ENCODE data around the gene SYCE3. TPM values are rescaled to one million over a fixed set of nuclear protein-coding genes. Genes with fewer than 3 reads are reported as not detected.
A peak's percentile ranks its signal among the peaks of the same experiment; 100 is the strongest.

Gene SYCE3
- total RNA-seq, 1 donor from 2014 or later: not detected

DNA sequence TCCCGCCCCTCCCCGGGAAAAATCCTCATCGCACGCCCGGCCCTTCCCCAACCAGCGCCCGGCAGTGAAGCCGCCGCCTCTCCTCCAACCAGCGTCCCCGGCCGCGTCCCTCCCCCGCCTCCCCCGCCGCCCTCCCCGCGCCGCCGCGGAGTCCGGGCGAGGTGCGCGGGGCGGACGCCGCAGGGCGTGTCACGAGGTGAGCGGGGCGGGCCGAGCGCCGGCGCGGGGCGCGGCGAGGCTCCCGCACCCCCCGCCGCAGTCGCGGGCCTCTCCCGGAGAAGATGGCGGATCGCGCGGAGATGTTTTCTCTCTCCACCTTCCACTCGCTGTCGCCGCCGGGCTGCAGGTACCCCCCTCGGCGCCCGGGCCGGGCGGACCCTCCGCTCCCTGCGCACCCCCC lies 37.8 kb upstream of the SYCE3 start, which contains the start of gene MAPK8IP2:
Gene MAPK8IP2, plus strand, starts transcription at position 256 of the 400 bp plus-strand sequence. Its CDS starts 26 bp downstream, at position 282.
- no peak for DNase-seq (ENCODE audit: low read depth)

DNA sequence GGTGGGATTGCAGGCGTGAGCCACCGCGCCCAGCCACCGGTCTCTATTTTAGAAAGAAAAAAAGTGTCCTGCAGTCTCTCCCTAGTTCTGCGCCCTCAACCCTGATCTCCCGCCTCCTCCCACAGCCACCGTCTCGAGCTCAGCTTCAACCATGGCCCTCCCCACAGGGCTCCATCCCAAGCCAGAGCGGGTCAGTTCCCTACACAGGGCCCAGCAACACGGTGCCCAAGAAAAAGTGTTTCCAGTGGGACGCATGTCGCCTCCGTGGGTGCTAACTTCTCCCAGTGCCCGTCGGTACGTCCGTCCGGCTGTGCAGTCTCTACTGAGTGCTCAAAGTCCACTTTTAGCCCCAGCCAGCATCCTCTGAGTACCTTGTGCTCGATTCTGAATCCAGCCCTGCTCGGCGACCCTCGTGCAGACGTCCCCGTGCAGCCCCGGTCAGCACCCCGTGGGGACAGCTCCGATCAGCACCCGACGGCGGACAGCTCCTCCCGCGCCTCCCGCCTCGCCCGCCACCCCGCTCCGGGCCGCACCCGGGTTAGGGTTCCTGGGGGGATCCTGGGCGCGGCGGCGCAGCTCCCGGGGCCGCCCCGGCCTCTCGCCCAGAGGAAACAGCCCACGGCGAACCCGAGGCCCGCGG lies 37.2 kb upstream of the SYCE3 start:
- DNase-seq (ENCODE audit: low read depth): no peak

DNA sequence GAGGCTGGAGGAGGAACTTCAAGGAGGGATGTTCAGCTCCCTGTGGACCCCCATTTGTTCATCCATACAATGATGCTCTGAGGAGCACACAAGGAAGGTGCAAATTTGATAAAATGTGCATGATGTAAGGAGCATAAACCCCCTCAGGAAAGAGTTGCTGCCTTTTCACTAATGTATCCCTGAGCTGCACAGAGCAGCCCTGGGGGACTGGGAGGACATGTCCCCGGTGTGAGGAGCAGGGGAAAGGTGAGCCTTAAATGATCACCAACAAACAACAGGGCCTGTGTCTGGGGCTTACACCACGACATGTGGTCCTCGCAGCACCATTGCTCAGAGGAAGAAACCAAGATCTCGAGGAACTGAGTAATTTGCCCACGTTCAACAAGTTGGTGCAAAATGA lies 34.4 kb upstream of the SYCE3 start:
- no peak for DNase-seq (ENCODE audit: low read depth)

DNA sequence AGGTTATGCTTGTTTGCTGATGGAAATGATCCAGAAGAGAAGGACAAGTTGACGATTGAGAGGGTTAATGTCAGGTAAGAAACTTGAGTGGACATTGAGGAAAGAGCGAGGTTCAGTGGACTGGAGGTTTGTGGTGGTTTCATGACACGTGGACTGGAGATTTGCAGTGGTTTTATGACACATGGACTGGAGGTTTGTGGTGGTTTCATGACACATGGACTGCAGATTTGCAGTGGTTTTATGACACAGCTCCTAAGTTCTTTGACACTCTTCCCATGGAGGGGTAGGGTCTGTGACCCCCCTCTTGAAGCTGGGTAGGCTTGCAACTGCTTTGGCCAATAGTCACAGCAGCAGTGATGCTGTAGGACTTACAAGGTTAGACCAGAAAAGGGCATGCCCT lies 32.5 kb upstream of the SYCE3 start:
- peak; percentile 17 for DNase-seq (ENCODE audit: low read depth)

DNA sequence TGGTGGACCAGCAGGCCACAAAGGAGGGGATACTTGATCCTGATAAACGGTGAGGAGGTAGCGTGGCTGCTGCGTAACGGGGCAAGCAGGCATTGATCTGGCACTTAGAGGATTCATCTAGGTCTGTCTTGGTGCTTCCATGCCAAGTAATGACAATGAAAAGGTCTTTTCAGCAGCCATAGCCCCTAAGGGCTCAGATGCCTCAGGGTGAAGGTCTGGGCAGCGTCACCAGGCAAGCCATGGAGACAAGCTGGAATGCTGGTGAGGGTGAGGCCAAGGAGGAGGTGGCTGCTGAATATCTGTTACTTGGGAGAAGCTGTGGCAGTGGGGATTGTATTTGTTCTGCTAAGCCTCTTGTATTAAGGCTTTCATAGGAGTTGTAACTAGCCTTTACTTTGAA lies 24.7 kb upstream of the SYCE3 start:
- no peak for DNase-seq (ENCODE audit: low read depth)

DNA sequence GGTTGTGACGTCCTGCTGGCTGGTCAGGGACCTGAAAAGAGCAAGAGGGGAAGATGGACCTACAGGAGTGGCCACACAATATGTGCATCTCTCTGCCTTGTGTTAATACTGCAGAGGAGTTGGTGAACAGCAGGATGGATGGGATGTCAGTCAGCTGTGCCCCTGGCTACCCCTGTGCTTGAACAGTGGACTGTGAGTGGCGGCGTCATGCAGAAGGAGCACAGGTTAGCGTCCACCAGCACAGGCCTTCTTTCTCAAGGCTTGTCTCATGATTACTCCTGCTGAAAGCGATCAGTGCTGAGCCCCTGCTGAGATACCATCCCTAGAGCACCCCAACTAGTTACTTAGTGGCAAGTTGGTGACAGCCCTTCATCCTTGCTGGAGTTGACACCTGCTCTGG lies 23.7 kb upstream of the SYCE3 start:
- no peak for DNase-seq (ENCODE audit: low read depth)

DNA sequence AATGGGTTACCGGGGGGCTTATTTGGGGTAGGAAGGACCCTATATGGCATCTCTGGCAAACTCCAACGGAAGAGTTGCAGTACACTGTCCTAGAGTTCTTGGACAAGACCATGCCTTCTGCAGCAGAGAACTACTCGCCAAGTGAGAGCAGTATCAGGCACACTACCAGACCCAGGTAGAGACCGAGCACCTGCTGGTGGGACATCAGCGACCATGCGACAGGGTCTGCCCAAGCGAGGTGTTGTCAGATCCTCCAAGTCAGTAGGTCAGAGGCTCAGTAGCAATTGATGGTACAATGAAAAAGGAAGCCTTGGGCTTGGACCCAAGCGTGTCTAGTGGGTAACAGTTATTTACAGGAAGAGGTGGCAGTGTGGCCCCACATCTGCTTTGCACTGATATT lies 23.1 kb upstream of the SYCE3 start:
- no peak for DNase-seq (ENCODE audit: low read depth)

DNA sequence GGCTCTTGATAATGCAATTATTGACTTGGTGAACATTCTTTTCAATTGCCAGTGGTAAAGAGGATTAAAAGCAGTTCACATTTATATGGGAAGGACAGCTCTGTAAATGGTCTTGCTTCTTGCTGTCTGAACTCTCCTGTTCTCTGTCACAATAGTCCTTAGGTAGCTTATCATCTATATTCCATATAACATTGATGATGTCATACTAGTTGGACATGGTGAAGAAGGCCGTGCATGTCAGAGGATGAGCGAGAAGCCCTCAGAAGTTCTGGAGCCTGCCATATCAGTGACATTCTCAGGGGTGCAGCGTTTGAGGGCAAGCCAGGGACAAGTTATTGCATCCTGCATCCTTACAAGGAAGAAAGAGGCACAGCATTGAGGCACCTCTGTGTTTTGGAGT lies 22.5 kb upstream of the SYCE3 start:
- DNase-seq (ENCODE audit: low read depth): no peak

DNA sequence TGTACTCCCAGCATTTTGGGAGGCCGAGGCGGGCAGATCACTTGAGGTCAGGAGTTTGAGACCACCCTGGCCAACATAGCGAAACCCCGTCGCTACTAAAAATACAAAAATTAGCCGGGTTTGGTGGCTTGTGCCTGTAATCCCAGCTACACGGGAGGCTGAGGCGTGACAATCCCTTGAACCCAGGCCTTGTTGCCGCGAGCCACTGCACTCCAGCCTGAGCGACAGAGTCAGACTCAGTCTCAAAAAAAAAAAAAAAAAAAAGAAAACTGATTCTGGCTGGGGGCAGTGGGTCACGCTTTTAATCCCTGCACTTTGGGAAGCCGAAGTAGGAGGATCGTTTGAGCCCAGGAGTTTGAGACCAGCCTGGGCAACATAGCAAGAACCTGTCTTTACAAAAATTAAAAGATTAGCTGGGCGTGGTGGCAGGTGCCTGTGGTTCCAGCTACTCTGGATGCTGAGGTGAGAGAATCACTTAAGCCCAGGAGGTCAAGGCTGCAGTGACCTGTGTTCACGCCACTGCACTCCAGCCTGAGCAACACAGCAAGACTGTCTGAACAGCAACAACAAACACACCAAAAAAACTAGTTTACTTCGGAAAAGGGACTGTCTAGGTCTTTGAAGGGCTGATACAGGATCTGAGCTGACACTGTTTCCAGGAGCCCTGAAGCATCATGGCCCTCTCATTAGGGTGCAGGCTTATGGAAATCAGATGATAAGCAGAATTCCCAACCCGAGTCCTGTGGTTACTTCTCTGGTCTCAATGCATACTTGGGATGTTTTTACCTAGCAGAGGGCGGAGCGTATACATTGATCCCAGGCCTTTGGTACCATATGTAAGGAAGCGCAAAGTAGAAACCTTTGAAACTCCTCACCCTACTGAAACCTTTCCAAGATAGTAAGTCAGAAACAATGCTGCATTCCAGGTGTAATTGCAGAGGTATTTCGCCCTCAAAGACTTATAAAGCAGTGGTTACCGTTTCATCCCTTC lies 21.7 kb upstream of the SYCE3 start:
- no peak for DNase-seq (ENCODE audit: low read depth)

DNA sequence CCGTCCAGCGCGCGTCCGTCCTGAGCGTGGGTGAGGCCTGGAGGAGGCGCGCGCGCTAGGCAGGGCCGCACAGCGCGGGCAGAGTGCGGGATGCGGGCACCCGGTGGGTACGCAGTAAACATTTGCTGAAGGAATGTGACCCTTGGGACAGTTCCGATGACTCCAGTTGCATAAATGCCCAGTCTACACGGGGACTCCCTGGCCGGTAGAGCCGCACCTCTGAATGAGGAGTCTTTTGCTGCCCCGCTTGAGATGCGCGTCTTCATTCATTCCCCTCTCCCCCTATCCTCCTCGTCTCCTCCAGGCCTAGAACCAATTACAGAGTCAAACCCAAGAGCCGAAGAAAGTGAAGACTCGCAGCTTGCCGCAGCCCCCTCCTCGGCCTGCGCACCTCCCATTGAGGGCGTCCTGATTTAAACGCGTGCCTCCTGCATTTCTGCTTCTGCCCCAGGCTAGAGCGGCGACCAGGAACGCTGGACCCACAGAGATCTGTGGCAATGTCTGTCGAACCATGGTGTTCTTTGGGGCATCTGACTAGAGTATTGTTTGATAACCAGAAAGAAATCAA lies 20.7 kb upstream of the SYCE3 start:
- DNase-seq (ENCODE audit: low read depth): no peak

DNA sequence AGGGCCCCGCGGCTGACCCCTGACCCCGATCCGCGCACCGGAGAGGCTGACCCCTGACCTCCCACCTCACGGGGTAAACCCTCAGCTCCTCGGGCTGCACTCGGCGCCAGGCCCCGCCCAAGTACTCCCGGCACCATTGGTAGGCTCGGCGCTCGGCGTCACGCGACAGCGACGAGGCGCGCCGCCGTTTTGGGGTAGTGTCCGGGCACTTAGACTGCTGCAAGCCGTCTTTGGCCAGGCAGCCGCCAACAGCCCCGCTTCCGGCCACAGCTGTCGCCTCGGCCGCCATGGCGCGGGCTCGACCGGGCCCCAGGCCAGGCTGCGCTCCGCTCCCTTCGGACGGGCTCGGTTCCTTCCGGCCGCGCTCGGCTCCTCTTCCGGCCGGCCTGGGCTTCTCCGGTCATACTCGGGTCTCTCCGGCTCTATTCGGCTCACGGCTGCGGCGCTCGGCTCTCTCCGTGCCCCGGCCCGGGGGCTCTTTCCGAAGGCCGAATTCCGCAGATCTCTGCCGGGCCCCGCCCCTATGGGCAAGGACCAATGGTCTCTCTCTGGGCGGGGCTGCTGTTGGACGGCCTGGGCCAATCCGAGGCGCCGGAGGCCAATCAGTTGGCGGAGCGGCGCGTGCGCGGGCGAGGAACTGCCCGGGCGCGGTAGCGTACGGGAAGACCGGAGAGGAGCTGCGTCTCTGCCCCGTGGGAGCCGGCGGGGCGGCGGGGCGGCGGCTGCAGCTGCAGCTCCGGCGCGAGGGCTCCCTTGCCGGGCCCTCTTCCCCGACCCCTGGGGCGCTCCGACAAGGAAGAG lies 20.0 kb upstream of the SYCE3 start, which contains the start of gene CHKB:
Gene CHKB, minus strand, starts transcription at position 357 of the 801 bp plus-strand sequence. Its CDS starts 68 bp downstream, at position 289.
- peak; percentile 89 for DNase-seq (ENCODE audit: low read depth)

DNA sequence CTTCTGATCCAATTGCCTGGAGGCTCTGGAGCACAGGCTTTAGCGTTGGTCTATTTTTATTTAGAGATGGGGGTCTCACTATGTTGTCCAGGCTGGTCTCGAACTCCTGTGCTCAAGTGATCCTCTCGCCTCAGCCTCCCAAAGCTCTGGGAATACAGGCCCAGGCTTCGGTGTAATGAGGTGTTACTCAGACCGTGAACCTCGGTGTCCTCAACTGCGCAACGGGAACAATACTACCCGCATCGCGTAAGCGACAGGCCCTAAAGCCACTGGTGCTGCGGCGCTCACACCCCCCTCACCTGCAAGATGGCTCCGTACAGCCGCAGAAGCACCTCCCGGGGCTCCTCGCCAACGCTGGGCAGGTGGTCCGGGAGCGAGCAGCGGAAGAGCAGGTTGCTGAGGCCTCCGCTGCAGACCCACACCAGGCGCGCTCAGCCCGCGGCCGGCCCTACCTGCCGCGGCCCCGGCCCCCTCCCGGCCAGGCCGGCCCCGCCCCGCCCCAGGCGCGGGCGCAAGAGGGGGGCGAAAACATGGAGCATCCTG lies 19.3 kb upstream of the SYCE3 start:
- no peak for DNase-seq (ENCODE audit: low read depth)

DNA sequence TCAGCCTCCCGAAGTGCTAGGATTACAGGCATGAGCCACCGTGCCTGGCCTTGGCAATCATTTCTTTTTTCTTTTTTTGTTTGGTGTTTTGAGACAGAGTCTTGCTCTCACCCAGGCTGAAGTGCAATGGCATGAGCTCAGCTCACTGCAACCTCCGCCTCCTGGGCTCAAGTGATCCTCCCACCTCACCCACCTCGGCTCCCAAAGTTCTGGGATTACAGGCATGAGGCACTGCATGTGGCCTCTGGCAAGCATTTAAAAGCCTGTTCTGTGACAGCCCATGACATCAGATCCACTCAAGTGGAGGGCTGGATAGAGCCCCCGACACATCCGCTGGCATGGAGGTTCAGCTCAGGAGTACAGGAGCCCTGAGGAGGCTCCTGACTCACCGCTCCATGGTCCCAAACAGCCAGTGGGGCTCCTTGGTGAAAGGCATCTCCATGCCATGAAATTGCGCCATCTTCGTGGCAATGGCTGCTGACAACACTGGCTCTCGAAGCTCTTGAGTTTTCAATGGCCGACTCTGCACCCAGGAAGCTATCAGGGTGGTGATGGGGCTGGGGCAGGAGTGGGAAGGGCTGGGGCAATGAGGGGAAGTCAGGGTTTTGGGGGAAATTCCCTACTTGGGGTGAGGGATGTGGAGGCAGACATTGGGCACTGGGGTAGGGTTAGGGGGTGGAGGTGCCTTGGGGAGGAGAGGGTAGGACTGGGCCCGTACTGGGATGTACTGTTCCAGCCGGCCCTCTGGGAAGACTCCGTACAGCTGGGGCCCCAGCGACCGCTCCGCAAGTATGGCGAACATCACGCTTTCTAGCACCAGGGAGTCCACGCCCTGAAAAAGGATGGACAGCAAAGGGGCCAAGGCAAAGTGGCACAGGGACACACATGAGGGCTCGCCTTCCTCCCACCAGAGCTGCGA lies 18.6 kb upstream of the SYCE3 start:
- no peak for DNase-seq (ENCODE audit: low read depth)

DNA sequence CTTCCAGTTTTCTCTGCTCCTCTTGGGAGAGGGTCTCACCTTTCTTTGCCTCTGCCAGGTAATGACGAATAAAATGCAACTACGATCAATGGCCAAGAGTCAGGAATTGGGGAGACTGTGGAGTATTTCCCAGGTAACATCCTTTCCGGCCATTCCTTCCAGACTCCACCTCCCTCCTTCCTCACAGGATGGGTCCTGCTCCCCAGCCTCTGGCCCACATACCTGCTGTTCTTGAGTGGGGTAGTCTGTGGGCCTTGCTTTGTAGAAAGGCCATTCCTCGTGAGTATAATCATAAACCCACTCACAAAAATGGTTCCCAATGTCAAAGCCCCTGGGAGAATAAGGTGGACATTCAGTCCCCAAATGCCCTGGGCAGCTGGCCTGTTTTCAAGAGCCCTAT lies 17.0 kb upstream of the SYCE3 start:
- DNase-seq (ENCODE audit: low read depth): no peak

DNA sequence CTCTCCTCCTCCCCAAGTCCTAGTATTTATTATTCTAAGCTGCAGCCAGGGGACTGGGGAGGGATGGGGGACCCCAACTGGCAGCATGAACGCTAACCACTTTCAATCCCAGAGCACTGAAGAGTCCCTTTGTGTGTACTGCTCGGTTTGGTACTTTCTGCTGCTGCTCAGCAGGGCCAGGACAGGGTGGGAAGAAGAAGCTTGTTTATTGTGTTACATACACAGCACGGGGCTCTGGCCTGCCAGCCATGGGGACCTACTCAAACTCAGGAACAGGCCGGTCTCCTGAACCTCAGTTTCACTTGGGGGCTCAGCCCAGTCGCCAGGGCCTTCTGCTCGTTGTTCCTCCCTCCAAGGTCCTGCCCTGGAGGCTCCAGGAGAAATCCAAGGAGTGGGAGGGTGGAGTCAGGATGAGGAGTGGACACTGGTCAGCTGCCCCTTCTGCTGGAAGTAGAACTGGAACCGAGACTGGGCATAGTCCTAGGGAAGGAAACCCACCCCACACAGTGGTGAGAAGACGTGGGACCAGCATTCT lies 16.1 kb upstream of the SYCE3 start:
- DNase-seq (ENCODE audit: low read depth): no peak

DNA sequence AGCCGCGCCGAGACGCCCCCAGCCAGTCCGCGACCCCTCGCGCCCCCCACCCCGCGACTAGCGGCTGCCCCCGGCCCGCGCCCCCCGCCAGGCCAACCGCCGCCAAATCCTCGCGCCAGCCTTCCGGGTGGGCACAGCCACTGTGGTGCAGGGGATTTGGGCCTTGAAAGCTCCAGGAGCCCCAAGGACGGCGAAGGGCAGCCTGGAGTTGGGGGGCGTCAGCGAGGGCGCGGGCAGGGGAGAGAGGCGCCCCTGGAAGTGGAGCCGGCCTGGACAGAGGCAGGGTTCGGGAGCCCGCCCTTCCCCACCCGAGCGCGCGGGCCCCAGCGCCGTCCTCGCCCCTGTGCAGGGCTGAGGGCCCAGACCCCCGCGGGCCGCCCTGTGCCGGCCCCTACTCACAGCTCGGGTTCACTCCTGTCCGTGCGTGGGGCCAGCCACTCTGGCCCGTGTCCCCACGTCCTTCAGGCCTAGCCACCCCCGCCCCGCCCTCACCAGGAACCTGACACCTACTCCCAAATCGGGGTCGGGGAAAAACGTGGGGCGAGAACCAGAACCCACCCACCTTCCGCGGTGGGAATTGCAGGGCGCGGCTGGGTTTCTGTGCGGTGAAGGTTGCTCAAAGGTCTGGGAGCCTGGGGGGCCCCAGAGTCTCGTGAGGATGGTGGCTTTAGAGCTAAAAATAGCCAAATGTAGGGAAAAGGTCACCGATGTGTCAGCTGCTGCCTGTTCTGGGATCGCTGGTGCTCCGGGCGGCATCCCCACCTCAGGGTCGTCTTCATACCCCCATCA lies 15.5 kb upstream of the SYCE3 start, which contains the start of gene CPT1B:
Gene CPT1B, minus strand, starts transcription at position 441 of the 789 bp plus-strand sequence. CDS start 512 bp downstream, outside the sequence.
- DNase-seq (ENCODE audit: low read depth): no peak

DNA sequence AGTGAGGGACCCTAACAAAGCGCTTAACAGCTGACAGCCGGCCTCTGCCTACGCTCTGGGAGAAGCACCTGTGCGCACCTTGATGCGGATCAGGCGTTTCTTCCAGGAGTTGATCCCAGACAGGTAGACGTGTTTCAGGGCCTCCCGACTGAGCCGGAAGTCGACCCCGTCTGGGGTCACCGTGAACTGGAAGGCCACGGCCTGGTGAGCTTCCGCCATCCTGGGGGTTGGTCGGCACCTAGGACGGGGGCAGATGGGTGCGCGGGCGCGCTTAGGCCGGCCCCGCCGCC lies 14.9 kb upstream of the SYCE3 start:
- no peak for DNase-seq (ENCODE audit: low read depth)

DNA sequence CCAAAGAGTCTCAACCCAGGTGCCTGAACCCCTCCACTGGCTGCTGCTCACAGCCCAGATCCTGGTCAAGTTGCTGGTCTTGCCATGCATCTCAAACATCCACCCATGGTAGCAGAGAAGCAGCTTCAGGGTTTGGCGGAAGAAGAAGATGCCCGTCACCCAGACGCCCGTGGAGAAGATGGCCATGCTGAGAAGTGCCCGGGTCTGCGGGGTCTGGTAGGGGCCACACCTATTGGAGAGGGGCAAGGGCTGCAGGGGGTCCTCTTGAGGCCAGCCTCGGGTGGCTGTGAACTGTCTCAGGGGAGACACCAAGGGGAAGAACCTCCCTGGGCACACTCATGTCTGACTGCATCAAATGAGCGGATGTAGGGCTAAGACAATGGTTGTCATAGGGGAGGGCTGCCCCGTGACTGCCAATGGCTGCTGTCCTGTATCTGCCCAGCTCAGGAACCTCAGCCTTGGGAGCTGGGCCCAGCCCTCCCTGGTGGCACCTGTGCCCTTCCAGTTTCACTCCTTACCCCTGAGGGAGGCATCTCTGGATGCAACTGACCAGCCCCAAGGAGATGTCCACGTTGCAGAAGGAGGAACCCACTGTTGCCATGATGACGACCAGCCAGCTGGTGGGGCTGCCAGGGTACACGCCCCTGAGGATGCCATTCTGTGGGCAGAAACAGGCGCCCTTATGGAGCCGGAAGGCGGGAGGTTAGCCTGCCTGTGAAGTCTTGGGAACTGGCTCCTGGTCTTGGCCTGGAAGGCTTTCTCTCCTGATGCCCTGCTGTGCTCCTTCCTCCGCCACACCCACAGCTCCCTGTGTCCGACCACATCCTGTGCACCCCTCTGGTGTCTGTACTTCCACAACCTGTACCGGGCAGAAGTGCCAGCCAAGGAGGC lies 14.3 kb upstream of the SYCE3 start:
- no peak for DNase-seq (ENCODE audit: low read depth)

Measured in renal cortical epithelial cell (primary cell).